Measurements from ENCODE around the gene CELF2.

DNA sequence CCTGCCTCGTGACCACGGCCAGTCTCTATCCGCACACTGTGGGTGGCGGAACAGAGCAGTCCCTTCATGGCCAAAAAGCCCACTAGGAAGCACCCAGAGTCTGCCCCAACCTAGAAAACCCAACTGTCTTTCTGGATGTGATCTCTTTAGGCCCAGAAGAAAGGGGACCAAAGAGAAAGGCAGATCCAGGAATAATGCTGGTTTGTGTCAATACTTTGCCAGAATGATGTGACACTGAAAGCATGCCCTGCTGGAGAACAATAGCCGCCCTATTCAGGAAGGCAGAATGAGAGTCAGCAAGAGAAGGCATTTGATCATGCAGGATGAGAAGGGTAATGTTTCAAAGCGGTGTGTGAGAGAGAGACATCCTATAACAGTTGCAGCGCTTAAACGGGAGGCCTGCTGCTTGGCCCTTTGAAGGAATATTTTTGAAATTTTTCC is 319.1 kb downstream of the CELF2 start:
- TF ChIP-seq, protein P1, sequence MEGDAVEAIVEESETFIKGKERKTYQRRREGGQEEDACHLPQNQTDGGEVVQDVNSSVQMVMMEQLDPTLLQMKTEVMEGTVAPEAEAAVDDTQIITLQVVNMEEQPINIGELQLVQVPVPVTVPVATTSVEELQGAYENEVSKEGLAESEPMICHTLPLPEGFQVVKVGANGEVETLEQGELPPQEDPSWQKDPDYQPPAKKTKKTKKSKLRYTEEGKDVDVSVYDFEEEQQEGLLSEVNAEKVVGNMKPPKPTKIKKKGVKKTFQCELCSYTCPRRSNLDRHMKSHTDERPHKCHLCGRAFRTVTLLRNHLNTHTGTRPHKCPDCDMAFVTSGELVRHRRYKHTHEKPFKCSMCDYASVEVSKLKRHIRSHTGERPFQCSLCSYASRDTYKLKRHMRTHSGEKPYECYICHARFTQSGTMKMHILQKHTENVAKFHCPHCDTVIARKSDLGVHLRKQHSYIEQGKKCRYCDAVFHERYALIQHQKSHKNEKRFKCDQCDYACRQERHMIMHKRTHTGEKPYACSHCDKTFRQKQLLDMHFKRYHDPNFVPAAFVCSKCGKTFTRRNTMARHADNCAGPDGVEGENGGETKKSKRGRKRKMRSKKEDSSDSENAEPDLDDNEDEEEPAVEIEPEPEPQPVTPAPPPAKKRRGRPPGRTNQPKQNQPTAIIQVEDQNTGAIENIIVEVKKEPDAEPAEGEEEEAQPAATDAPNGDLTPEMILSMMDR (conservative IDR thresholded peaks at IDR 0.05) = no peak
- no peak for TF ChIP-seq ZFX (IDR thresholded peaks at IDR 0.05)
